ENCODE results near the gene SYT13. TPM values are rescaled to one million over a fixed set of nuclear protein-coding genes. Genes with fewer than 3 reads are reported as not detected.

Gene SYT13
- total RNA-seq, 2 donors from 2014 or later: 0.09 TPM; not detected in 1

GRCh38 chr11:45282081-45282480 is 4.1 kb downstream of the SYT13 start:
- intact Hi-C loops (cut with DNase I): no loop called here
- no peak for DNase-seq (ENCODE audit: low spot score)

GRCh38 chr11:45280449-45280848 is 5.7 kb downstream of the SYT13 start:
- intact Hi-C loops (cut with DNase I): no loop called here
- no peak for DNase-seq (ENCODE audit: low spot score)

GRCh38 chr11:45279645-45280044 is 6.5 kb downstream of the SYT13 start:
- intact Hi-C loops (cut with DNase I): no loop called here
- DNase-seq (ENCODE audit: low spot score): no peak

GRCh38 chr11:45278714-45279113 is 7.4 kb downstream of the SYT13 start:
- intact Hi-C loops (cut with DNase I): no loop called here

GRCh38 chr11:45275828-45276227 is 10.3 kb downstream of the SYT13 start:
- intact Hi-C loops (cut with DNase I): no loop called here
- DNase-seq (ENCODE audit: low spot score): no peak

More at GRCh38 chr11:45278714-45279113, 7.4 kb downstream of the SYT13 start:
- no peak for DNase-seq (ENCODE audit: low spot score)

GRCh38 chr11:45274206-45274605 is 11.9 kb downstream of the SYT13 start:
- intact Hi-C loops (cut with DNase I): no loop called here
- DNase-seq (ENCODE audit: low spot score): no peak

- DNase-seq (ENCODE audit: low spot score): no peak
- intact Hi-C loops (cut with DNase I): no loop called here
These were observed 12.6 kb downstream of the SYT13 start for GRCh38 chr11:45273509-45273908.

GRCh38 chr11:45272701-45273100 is 13.4 kb downstream of the SYT13 start:
- intact Hi-C loops (cut with DNase I): no loop called here
- no peak for DNase-seq (ENCODE audit: low spot score)

GRCh38 chr11:45270946-45271716 is 15.0 kb downstream of the SYT13 start:
- no peak for DNase-seq (ENCODE audit: low spot score)
- intact Hi-C loops (cut with DNase I): no loop called here

- intact Hi-C loops (cut with DNase I): no loop called here
- no peak for DNase-seq (ENCODE audit: low spot score)
These were observed 16.5 kb downstream of the SYT13 start for GRCh38 chr11:45269678-45270077.

- intact Hi-C loops (cut with DNase I): no loop called here
These were observed 18.4 kb downstream of the SYT13 start for GRCh38 chr11:45267652-45268299.

GRCh38 chr11:45267052-45267451 is 19.1 kb downstream of the SYT13 start:
- DNase-seq (ENCODE audit: low spot score): no peak

More at GRCh38 chr11:45267652-45268299, 18.4 kb downstream of the SYT13 start:
- DNase-seq (ENCODE audit: low spot score): no peak

GRCh38 chr11:45266676-45267020 is 19.5 kb downstream of the SYT13 start:
- intact Hi-C loops (cut with DNase I): no loop called here
- DNase-seq (ENCODE audit: low spot score): no peak

More at GRCh38 chr11:45267052-45267451, 19.1 kb downstream of the SYT13 start:
- intact Hi-C loops (cut with DNase I): no loop called here

- intact Hi-C loops (cut with DNase I): no loop called here
- DNase-seq (ENCODE audit: low spot score): no peak
These were observed 20.0 kb downstream of the SYT13 start for GRCh38 chr11:45265969-45266675.

- intact Hi-C loops (cut with DNase I): no loop called here
- no peak for DNase-seq (ENCODE audit: low spot score)
These were observed 21.2 kb downstream of the SYT13 start for GRCh38 chr11:45264839-45265515.

GRCh38 chr11:45263773-45264172 is 22.4 kb downstream of the SYT13 start:
- intact Hi-C loops (cut with DNase I): no loop called here

GRCh38 chr11:45262900-45263299 is 23.2 kb downstream of the SYT13 start:
- no peak for DNase-seq (ENCODE audit: low spot score)
- intact Hi-C loops (cut with DNase I): no loop called here

More at GRCh38 chr11:45263773-45264172, 22.4 kb downstream of the SYT13 start:
- no peak for DNase-seq (ENCODE audit: low spot score)

GRCh38 chr11:45260071-45260470 is 26.1 kb downstream of the SYT13 start:
- DNase-seq (ENCODE audit: low spot score): no peak
- intact Hi-C loops (cut with DNase I): no loop called here

GRCh38 chr11:45259592-45259991 is 26.5 kb downstream of the SYT13 start:
- intact Hi-C loops (cut with DNase I): loop anchor here in 1 of 2 donors (1.0 kb wide), 1 partner anchor 46 kb away; no protein-coding TSS in a partner anchor
- DNase-seq (ENCODE audit: low spot score): no peak
